NK-92 treated with Interleukin-12 subunit alpha and Interleukin-12 subunit beta, amount 100 ng/mL, for 24 hours (cell line): ENCODE results near the gene SH3TC1.

Experiments
- DNase-seq: peaks from one replicate; lab custom pipeline; 2025; lab: John Stamatoyannopoulos, UW

The SH3TC1 gene

DNA sequence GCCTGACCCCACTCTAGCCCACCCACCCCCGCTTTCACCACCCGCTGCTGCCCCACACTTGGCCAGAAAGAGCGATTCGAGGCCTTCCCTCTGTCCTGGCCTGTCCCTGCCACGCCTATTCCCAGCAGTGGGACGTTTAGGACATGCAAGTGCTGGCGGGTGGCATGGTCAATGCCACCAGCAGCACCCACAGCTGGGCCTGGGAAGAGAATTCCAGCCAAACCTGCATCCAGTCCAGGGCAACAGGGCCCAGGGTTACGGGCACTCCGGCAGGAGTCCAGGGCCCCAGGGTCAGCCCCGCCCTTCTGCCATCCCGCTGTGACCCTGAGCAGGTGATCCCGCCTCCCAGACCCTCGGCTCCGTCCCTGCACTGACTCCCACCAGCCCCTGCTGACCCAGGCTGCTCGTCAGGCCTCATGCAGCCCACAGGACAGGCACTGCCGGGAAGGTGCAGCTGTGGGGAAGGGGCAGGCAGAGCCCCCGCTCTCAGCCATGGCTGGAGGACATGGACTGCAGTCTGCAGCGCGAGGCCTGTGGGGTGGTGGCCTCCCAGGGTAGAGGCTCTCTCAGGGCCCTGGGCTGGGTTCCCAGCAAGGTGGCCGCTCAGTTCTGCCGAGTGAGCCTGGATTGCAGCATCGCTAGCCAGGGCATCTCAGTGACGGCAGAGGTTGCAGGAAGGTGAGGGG, 63.7 kb downstream of the SH3TC1 start:
- no peak for DNase-seq

DNA sequence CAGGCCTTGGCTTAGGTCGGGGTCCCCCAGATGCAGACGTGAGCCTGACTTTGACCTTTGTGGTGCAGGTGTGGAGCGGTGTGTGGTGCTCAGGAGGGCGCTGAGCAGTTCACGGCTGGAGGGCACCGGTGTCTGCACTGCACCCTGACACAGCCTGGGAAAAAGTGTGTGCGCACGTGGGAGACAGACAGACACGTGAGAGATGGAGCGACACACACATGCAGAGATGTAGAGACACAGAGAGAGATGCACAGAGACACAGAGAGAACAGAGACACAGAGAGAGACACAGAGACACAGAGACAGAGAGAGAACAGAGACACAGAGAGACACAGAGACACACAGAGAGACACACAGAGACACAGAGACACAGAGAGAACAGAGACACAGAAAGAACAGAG, 64.3 kb downstream of the SH3TC1 start:
- no peak for DNase-seq

DNA sequence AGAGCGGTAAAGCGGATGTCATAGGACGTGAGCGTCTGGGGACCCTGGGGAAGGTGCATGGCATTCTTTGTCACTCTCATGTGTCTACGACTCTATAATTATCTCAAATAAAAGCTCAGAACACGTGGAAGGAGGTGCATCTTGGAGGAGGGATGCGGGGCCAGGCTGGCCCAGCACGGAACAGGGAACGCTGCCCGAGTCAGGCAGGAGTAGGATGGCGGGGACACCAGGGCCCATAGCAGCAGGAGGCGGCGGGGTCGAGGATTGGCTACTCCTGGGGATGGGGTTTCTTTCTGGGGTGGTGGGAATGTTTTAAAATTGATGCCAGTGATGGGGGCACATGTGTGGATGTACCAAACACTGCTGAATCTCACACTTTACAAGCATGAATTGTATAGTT, 65.0 kb downstream of the SH3TC1 start:
- DNase-seq = no peak

DNA sequence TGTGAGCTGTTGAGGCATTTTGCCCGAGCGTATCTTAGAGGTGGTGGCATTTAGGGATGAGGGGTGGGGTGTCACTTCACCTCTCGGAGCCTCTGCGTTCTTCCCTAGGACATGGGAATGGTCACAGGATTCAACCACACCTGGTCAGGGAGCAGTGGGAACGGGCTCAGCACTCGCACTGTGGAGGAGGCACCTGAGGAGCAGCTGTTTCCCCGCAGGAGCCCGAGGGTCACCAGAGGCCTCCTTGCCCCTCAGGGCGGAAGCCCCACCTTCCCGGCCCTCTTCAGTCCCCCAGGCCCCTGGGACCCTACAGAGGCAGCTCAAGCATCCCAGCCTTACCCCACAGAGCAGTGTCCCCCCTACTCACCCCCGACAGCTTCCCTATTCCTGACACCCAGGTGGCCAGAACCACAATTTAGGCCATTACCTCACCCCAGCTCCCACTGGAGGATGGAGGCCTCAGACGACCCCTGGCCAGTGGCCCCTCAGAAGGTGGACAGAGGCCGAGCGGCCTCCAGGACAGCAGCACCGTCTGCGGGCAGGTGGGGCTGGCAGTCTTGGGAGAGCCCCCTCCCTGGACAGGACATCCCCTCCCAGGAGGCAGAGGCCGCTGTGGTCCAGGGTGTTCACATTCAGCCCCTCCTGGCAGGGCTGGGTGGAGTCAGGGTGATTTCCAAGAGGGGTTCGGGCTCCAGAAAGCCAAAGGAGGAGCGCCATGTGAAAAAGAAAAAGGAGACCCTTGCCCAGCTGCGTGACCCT, 66.3 kb downstream of the SH3TC1 start:
- no peak for DNase-seq

DNA sequence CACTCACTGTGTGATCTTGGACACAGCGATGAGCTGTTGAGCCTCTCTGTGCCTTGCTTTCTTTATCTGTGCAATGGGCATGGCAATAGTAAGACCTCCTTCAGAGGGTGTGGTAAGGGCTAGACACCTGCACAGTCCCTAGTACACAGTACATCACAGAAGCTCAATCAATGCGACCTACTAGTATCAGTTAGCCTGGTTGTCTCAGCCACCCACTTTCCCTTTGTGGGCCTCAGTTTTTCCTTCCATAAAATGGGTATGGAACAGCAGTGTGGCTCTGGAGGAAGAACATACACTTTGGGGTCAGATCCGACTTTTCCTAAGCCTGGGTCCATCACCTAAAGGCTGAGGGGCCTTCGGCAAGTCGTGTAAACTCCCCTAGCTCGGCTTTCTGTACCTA, 67.0 kb downstream of the SH3TC1 start:
- DNase-seq = no peak

DNA sequence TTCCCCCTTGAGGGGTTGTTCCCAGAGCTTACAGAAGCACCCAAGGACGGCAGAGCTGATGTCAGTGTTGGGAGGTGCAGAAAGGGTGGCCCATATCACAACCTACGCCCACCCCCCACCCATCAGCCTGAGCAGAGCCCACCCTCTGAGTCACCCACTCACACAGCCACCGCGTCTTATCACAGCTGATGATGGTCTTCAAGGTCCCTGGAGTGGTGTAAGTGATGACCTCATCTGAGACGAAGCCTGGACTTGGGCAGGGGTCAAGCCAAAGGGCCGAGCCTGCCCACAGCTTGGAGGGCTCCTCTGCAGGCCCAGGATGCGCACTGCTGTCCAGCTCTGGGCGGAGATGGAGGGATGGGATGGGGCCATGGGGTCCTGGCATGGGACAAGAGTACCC, 67.4 kb downstream of the SH3TC1 start:
- DNase-seq = no peak

DNA sequence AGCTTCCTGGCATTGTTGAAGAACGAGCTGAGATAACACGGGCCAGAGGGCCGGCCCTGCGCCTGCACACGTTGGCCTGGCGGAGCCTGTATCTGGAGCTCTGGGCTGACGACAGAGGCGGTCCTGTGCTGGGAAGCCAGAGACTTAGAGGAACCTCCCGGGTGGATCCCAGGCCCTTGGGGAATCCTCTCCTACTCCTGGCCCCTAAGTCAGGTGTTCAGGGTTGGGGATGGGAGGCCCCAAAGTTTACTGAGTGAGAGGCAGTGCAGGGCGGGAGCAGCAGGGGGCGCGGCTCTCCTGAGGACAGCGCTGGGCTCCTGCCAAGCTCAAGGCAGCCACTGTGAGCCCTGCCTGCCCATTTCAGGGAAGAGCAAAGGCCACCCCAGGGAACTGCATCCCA, 68.0 kb downstream of the SH3TC1 start:
- no peak for DNase-seq

DNA sequence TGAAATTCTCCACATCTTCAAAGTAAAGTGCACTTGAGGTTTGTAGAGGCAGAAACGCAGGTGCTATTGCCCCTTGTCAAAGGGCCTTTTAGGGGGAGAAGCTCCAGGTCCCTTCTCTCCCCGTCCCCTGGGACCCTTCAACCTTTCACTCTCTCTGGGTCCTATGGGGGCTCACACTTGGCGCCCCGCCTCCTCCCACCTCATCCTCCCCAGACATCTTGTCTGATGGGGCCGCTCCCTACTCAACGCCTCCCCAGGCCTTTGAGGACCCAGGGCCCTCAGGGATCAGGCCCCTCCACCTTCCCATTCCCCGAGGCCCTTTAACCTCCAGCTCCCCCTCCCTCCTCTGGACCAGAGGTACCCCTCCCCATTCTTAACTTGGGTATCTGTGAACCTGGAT, 69.1 kb downstream of the SH3TC1 start:
- no peak for DNase-seq

DNA sequence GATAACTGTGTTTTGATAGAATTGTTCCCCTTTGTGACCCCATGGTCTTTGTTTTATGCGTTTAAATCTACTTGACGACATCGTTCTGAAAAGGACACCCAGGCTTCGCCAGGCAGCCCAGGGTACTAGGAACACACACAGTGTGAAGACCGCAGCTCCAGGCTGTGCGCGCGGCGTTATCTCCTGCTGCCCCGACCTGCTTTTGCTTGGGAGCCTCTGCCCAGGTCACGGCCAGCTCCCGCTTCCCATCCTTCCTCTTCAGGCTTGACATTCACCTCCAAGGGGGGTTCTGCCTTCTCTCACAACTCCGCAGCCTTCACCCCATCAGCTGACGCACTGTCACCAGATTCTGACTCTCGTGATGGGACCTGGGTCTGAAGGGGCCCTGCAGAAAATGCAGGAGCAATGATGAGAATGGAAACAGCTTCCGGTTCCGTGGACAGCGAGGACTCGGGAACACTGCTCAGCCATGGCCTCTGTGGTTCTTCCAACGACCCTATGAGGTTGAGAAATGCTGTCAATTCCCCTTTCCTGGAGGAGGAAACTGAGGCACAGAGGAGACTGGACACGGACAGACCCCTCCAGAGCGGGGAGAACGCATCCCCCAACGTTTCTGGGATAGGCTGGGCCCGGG, 69.9 kb downstream of the SH3TC1 start:
- no peak for DNase-seq

DNA sequence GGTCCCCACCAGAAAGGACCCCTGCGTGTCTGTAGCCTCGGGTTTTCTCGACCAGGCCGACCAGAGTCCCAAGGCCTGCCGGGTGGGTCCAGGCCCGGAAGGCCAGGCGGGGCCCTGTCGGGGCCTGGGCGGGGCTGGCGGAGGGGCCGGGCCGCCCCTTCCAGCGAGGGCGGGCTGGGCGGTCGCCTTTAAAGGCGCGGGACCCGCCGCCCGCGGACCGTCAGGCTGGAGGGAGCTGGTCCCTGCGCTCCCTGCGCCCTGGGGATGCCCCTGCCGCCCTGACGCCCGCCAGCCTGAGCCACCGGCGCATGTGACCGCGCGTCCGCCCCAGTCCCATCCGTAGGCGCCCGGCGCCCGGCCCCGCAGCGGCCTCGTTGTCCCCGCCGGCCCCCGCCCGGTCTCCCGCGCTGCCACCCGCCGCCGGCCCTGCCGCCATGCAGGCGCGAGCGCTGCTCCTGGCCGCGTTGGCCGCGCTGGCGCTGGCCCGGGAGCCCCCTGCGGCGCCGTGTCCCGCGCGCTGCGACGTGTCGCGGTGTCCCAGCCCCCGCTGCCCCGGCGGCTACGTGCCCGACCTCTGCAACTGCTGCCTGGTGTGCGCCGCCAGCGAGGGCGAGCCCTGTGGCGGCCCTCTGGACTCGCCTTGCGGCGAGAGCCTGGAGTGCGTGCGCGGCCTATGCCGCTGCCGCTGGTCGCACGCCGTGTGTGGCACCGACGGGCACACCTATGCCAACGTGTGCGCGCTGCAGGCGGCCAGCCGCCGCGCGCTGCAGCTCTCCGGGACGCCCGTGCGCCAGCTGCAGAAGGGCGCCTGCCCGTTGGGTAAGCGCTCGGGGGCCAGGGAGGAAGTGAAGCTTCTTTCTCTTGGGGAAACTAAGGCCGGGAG, 70.7 kb downstream of the SH3TC1 start, which contains the start of gene HTRA3:
Gene HTRA3, plus strand, starts transcription at position 220 of the 883 bp plus-strand sequence. Its CDS starts 215 bp downstream, at position 435.
- DNase-seq = no peak

DNA sequence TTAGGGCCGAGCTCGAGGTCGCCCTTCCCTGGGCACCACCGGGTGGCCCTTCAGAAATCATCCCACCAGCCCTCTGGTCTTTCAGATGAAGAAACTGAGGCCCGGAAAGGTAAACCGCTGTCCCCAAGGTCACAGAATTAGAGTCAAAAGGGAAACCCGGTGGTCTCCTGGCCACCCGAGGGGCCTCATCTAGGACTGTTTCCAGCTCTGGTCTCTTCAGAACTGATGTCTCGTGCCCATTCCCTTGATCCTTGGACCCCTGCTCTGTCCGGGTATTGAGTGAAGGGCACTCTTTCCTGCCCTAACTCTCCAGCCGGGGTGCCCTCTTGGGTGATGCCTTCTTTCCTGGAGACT, 71.3 kb downstream of the SH3TC1 start:
- DNase-seq = no peak

DNA sequence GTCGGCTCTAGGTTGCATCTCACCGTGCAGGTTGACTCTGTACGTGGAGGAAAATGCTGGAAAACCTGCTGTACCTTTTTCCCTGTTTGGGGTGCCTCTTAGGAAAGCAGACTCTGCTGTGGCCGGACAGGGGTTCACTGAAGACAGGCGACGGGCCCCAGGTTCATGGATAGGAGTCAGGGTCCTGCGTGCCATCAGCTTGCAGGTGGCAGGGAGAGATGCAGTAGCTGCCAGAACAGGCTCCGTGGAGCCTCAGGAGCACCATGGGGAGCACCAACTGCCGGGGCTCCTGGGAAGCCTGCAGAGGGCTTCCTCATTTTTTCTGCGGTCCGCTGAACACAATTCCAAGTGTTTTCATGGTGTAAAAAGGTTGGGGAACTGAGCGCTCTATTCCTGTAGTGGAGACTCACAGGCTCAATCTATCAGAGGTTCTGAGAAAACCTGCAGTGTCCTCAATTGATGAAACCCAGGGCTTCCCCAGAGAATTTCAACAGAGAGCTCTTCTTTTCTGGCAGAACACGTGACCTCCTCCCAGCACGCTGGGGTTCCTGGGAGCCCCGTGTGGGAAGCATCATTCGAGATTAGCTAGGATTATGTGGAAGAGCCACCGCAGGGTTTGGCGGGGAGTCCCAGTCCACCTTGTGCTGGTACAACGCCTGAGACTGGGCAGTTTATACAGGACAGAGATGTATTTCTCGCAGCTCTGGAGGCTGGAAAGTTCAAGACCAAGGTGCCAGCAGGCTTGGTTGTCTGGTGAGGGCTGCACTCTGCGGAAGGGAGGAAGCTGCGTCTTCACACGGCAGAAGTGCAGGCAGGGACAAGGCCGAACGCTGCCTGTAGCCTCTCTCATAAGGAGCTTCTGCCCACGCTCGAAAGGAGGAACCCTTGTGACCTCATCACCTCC, 72.1 kb downstream of the SH3TC1 start:
- no peak for DNase-seq

DNA sequence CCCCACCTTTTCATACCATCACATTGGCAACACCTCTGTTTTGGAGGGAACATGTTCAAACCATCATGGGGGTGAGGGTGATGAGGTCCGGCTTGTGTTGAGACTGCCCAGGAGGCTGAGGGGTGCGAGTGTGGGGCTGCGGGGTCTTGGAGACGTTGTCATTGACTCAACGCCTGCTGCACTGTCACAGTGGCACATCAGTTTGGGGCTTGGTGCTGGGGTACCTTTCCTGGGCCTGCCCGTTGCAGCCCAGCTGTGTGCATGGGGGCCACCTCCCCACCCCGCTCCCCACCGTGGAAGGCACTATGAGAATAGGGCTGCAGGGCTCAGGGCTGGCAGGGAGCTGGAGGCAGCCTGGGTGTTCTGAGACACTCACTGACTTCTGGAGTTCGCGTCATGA, 72.7 kb downstream of the SH3TC1 start:
- DNase-seq = no peak

DNA sequence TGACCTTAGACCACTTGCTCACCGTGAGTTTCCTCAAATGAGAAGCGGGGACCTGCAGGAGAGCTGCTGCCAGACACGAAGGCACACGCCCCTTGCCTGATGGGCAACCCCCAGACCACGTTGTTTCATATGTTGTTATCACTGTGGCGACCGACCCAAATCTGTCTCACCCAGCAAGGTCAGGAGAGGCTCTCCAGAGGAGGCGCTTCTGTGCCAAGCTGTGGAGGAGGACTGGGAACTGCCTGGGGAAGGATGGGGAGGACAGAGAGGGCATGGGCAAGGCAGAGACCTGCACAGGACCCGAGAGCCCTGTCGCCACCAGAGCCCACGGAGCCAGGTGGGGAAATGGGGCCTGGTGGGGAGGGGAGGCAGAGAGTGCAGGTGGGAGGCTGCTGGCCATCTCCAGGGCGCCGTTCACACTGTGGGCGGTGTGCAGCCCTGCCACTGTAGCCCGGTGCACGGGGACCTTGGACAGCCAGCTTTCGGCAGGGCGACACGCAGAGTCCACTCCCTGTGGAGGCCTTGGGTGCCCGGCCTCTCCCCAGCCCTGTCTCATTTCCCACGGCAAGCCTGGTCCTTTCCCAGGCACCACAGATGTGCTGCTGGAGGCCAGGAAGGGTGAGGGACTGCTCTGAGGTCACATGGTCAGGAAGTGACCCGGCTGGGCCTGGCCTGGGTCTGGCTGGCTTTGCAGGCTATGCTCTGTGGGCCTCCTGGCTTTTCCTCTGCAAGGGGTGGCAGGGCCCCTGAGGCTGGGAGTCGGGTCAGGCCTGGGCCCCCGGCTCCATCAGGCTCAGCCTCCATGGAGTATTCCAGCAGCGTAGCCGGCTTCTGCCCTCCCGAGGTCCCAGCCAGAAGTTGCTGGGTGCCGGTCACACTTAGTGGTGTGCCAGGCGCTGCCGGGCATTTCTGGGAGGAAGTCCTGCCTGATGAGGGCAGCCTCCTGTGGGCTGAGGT, 73.7 kb downstream of the SH3TC1 start:
- DNase-seq = no peak

DNA sequence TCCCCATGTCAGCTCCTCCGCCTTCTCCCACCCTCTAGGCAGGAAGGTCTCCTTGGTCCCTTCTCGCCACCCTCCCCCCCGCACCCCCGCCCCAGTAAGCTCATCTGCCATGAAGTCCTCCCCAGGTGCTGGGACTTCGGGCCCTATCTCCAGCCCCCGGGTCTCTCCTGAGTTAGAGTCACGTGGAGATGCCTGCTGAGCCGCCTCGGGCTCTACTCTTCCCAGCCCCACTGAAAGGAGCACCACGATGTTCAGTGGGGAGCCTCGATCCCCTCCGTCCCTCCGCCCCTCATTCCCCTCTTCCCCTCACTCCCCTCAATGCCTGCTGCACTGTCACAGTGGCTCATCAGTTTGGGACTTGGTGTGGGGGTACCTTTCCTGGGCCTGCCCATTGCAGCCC, 74.4 kb downstream of the SH3TC1 start:
- no peak for DNase-seq

DNA sequence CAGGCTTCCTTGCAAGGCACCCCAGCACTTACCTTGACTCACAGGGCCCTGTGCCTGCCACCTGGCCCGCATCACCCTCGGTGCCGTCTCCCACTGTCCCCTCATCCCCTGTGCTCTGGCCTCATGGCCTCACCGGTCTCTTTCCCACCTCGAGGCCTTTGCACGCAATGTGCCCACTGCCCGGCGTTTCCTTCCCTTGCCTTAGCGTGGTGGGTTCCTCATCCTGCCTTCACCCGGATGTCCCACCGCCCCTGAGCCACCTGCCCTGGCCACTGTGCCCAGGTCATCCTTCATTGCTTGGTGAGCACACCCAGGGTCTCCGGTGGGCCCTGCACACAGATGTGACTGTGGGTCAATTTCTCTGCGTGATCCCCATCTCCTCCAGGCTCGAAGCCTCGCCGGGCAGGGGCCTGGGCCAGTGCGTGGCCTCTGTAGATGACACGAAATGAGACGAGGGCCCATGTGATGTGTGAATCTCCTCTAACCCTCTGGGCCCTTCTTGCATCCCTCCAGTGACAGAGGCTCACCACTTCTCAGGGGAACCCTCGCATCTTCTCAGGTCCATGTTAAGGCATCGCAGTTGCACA, 75.1 kb downstream of the SH3TC1 start:
- no peak for DNase-seq

DNA sequence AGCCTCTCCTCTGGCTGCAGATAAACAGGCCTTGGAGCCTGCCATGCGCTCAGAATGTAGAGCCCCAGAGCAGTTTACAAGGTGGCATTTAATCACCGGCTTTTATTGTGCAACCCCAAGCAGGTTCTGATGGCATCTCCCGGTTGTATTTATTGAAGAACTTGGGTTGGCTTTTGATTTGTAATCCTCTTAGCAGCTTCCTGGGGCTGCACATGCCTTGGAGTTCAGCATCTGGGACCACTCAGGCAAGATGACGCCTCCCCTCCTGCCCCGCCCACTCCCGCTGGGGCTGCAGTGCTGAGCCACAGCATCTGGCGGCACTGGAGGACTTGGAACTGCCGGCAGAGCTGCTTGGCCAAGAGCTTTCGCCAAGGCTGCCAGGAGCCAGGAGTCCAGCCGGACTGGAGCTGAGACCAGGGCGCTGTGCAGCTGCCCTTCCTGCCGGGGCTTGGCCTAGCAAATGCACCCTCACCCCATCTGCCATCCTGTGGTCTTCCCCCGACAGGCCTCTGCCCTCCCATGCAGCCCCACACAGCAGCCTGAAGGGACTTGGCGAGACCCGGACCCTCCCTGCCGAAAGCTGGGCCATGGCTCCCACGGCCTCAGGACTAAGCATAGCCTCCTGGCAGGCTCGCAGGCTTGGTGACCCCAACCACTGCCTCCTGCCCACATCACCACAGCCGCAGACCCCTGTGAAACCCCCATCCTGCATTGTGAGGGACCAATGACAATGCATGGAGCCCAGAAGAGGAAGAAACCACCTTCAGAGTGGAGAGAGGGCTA, 75.9 kb downstream of the SH3TC1 start:
- DNase-seq = no peak

DNA sequence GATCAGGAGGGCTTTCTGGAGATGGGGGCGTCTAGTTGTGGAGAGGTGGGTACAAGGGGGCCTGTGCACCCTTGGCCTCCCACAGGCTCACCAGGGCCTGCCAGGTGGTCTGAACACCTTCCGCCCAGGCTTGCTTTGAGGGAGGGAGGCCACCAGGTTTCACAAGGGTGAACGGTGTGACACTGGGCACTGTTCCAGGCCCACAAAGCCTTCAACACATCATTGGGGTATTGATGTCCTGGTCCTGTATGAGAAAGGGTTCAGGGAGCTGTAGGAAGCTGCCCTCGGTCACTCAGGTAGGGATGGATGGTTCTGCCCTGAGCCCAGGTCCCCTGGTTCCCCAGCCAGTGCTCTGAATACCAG, 76.4 kb downstream of the SH3TC1 start:
- DNase-seq = no peak
